Measurements from ENCODE around the gene SCUBE1.

Gene SCUBE1

DNA sequence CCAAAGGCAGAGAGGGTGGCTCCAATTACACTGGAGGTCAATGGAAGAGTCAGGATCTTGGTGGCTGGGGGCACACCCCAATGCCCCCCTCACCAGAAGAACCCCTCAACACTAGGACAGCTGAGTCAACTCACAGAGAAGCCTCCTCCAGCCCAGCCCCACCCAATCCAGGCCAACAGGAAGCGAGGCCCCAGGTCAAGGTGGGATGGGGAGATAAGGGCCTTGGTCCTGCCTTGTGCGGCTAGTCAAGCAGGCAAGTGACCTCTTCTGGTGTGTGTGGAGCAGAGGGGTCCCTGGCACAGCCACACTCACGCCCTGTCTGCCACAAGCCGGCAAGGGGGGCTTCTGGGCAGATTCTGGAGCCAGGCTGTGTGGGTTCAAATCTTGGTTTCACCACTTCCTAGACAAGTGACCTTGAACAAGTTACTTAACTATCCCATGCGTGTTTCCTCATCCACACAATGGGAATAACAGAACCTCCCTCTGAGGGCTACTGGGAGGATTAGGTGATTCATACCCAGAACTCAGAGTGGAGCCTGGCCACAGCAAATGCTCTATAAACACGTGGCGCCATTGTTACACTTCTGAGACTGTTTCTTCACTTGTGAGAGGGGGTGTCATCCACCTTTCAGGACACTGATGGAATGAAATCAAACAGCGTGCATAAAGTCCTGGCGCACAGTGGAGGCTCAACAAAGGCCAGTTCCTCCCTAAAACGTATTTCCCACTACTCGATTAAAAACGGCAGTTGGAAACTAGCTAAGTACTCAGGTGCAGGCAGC is 159.5 kb downstream of the SCUBE1 start:
- DNase-seq (ENCODE audit: low read depth): peak; percentile 90
- H3K4me3 ChIP-seq (replicated peaks; ENCODE audit: low read depth, low read length): no peak overlapping the region
- no peak for TF ChIP-seq CTCF (IDR thresholded peaks at IDR 0.05; ENCODE audit: low read length, missing control alignments)

DNA sequence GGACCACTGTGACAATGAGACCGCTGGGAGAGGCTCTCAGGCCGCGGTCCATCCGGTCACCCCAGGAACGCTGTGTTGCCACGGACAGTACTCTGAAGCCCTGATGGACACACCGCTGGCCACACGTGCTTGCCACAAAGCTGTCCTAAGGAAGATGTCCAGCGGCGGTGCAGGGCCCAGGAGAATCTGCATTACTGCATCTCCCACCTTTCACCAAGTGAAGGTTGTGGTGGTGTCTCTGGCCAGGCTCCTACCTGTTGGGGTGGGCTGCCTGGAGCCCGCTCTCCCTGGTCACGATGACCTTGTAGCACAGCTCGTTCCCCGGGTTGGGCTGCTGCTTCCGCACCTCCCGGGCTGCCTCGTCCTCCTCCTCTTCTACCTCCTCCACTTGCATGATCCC is 160.4 kb downstream of the SCUBE1 start:
- H3K4me3 ChIP-seq (replicated peaks; ENCODE audit: low read depth, low read length): no peak overlapping the region
- TF ChIP-seq CTCF (IDR thresholded peaks at IDR 0.05; ENCODE audit: low read length, missing control alignments): no peak
- DNase-seq (ENCODE audit: low read depth): no peak

DNA sequence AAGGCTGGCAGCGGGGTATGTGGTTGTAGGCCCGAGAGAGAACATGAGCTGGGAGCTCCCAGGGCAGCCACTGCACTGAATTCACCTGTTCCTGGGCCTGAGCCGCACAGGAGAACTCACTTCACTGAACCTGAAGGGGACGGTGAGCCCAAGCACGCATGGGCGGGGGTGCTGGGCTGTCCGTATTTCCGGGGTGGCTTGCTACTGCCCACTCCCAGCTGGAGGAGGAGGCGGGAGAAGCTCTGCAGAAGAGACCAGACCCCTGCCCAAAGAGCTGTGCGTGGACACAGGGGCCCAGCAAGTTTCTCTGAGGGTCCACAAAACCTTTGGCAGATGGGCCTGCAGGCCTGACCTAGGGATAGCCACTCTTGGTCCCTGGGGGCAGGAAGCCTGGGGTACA is 161.1 kb downstream of the SCUBE1 start:
- TF ChIP-seq CTCF (IDR thresholded peaks at IDR 0.05; ENCODE audit: low read length, missing control alignments): no peak
- H3K4me3 ChIP-seq (replicated peaks; ENCODE audit: low read depth, low read length): no peak overlapping the region
- DNase-seq (ENCODE audit: low read depth): no peak

DNA sequence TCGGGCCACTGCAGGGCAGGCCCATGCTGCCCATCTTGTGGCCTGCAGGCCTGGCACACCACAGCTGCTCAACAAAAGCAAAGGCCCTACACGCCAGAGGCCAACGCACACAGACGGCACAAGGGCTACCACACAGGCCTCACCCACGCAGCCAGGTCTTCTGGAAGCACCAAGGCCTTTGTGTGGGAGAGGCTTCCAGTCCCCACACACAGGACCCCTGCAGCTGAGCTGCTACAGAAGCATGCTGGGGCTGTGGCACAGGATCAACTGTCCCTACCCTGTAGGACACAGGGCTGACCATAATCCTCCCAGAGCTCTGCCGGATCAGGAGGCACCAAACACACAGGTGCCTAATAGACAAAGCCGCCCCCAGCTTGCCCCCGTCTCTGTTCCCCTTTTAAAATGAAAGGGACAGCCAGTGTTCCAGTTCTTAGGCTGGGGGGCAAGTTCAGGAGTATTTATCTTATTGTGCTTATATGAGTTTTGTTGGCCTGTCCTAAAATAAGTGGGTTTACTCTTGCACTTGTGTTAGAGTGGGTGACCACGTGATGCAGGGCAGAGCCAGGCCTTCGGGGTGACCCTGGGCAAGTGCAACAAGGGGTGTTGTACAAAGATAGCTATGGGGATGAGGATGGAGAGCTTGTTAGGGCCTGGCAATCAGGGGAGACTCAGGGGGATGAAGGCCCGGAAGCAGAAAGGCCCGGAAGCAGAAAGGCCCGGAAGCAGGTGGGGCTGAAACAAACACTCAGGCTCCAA is 161.7 kb downstream of the SCUBE1 start:
- DNase-seq (ENCODE audit: low read depth): no peak
- TF ChIP-seq CTCF (IDR thresholded peaks at IDR 0.05; ENCODE audit: low read length, missing control alignments): no peak
- H3K4me3 ChIP-seq (replicated peaks; ENCODE audit: low read depth, low read length): no peak overlapping the region

DNA sequence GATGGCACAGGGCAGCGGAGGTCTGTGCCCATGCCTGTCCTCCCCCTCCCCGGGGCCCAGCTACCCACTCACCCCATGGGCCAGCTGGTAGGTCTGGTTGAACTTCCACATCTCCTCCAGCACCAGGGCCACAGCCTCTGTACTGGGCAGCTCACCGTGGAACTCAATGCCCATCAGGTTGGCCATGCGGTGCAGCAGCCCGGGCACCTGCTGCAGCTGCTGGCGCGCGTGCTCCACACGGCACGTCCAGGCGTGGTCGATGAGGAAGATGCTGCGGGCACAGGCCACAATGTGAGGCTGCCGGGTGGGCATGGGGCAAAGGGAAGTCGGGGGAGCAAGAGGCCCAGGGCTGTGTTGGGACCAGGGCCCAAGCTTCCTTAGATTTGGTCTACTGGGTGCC is 162.5 kb downstream of the SCUBE1 start:
- no peak for DNase-seq (ENCODE audit: low read depth)
- no peak overlapping the region for H3K4me3 ChIP-seq (replicated peaks; ENCODE audit: low read depth, low read length)
- no peak for TF ChIP-seq CTCF (IDR thresholded peaks at IDR 0.05; ENCODE audit: low read length, missing control alignments)

- no peak overlapping the region for H3K4me3 ChIP-seq (replicated peaks; ENCODE audit: low read depth, low read length)
- no peak for TF ChIP-seq CTCF (IDR thresholded peaks at IDR 0.05; ENCODE audit: low read length, missing control alignments)
- no peak for DNase-seq (ENCODE audit: low read depth)
Measured at GRCh38 chr22:43179911-43180195, 163.3 kb downstream of the SCUBE1 start.

All from fibroblast of pulmonary artery (primary cell).